Fibroblast of skin of scalp (primary cell): ENCODE data around the gene ARHGAP26.
A peak's percentile ranks its signal among the peaks of the same experiment; 100 is the strongest.

Experiments
- DNase-seq: peaks from one replicate; pipeline ENCODE4 v3.0.0-alpha.2; 2013

The ARHGAP26 gene

GRCh38 chr5:143129203-143129602 is 359.0 kb downstream of the ARHGAP26 start:
- DNase-seq = no peak

GRCh38 chr5:143129910-143130612 is 359.9 kb downstream of the ARHGAP26 start:
- no peak for DNase-seq

GRCh38 chr5:143130613-143131305 is 360.6 kb downstream of the ARHGAP26 start:
- DNase-seq = no peak

- DNase-seq = no peak
Measured at GRCh38 chr5:143131972-143132371, 361.8 kb downstream of the ARHGAP26 start.

- no peak for DNase-seq
Measured at GRCh38 chr5:143132739-143133138, 362.6 kb downstream of the ARHGAP26 start.

GRCh38 chr5:143133721-143134120 is 363.5 kb downstream of the ARHGAP26 start:
- DNase-seq = no peak

GRCh38 chr5:143134269-143134668 is 364.1 kb downstream of the ARHGAP26 start:
- no peak for DNase-seq

- DNase-seq = no peak
Measured at GRCh38 chr5:143134900-143135299, 364.7 kb downstream of the ARHGAP26 start.

GRCh38 chr5:143135832-143136551 is 365.8 kb downstream of the ARHGAP26 start:
- no peak for DNase-seq

- no peak for DNase-seq
Measured at GRCh38 chr5:143138839-143139238, 368.7 kb downstream of the ARHGAP26 start.

- no peak for DNase-seq
Measured at GRCh38 chr5:143139585-143139984, 369.4 kb downstream of the ARHGAP26 start.

GRCh38 chr5:143140492-143141203 is 370.5 kb downstream of the ARHGAP26 start:
- DNase-seq = no peak

GRCh38 chr5:143141652-143142051 is 371.5 kb downstream of the ARHGAP26 start:
- no peak for DNase-seq

- DNase-seq = no peak
Measured at GRCh38 chr5:143142596-143143435, 372.6 kb downstream of the ARHGAP26 start.

- DNase-seq = peak; percentile 63
Measured at GRCh38 chr5:143143973-143144372, 373.8 kb downstream of the ARHGAP26 start.

GRCh38 chr5:143145243-143146160 is 375.3 kb downstream of the ARHGAP26 start:
- DNase-seq = peak; percentile 27

GRCh38 chr5:143146161-143146560 is 376.0 kb downstream of the ARHGAP26 start:
- no peak for DNase-seq

- DNase-seq = no peak
Measured at GRCh38 chr5:143147383-143147782, 377.2 kb downstream of the ARHGAP26 start.

GRCh38 chr5:143147902-143148301 is 377.7 kb downstream of the ARHGAP26 start:
- no peak for DNase-seq

GRCh38 chr5:143148771-143149170 is 378.6 kb downstream of the ARHGAP26 start:
- no peak for DNase-seq

GRCh38 chr5:143149759-143150158 is 379.6 kb downstream of the ARHGAP26 start:
- DNase-seq = no peak
